SK-MEL-5 (cell line): ENCODE data around the gene DACH2. TPM values are rescaled to one million over a fixed set of nuclear protein-coding genes. Genes with fewer than 3 reads are reported as not detected.
A peak's percentile ranks its signal among the peaks of the same experiment; 100 is the strongest.

Experiments
- DNase-seq: peaks from one replicate; pipeline ENCODE4 v3.0.0-alpha.2; 2016; ENCODE audit warnings: low read depth, low spot score
- in situ Hi-C: cut with HindIII; loops from 2 replicates; pipeline ENCODE4 v1.10.0; 2016; ENCODE audit warnings: low sequenced_read_pairs, high pct_unique_total_duplicates, low pct_unique_long_range_greater_than_20kb
- small RNA-seq, 2 experiments: library from RNA; depleted of rRNA; stranded (forward); fragments of <200 nt; gene quantifications; one replicate each; pipeline ENCODE3, GENCODE V24; 2014
- total RNA-seq: library from RNA; depleted of rRNA; stranded (reverse); fragments of >200 nt; shearing (Covaris generic); gene quantifications from 2 replicates; pipeline ENCODE4 v1.2.3, GENCODE V29; 2014; rRNA removed

The DACH2 gene
- total RNA-seq, 1 experiment from 2014 or later = not detected

- DNase-seq = no peak
- in situ Hi-C loops = no loop called here
Observed at GRCh38 chrX:86507331-86507730, 359.1 kb downstream of the DACH2 start.

- in situ Hi-C loops = no loop called here
Observed at GRCh38 chrX:86579777-86580176, 431.5 kb downstream of the DACH2 start.

GRCh38 chrX:86604607-86605006 is 456.4 kb downstream of the DACH2 start:
- in situ Hi-C loops = no loop called here
- DNase-seq = no peak

More at GRCh38 chrX:86579777-86580176, 431.5 kb downstream of the DACH2 start:
- no peak for DNase-seq

GRCh38 chrX:86696951-86697350 is 548.7 kb downstream of the DACH2 start:
- in situ Hi-C loops = no loop called here
- DNase-seq = no peak

- DNase-seq = no peak
- in situ Hi-C loops = no loop called here
Observed at GRCh38 chrX:86711531-86712180, 563.4 kb downstream of the DACH2 start.

- no peak for DNase-seq
- in situ Hi-C loops = no loop called here
Observed at GRCh38 chrX:86714441-86714840, 566.2 kb downstream of the DACH2 start.

- DNase-seq = no peak
- in situ Hi-C loops = no loop called here
Observed at GRCh38 chrX:86724277-86724676, 576.0 kb downstream of the DACH2 start.

- no peak for DNase-seq
- in situ Hi-C loops = no loop called here
Observed at GRCh38 chrX:86747091-86747490, 598.8 kb downstream of the DACH2 start.

- in situ Hi-C loops = no loop called here
- no peak for DNase-seq
Observed at GRCh38 chrX:86805241-86805640, 657.0 kb downstream of the DACH2 start.

- DNase-seq = peak; percentile 54
- in situ Hi-C loops = no loop called here
Observed at GRCh38 chrX:86806786-86807185, 658.5 kb downstream of the DACH2 start.

GRCh38 chrX:86809651-86810050 is 661.4 kb downstream of the DACH2 start:
- in situ Hi-C loops = no loop called here
- no peak for DNase-seq

- in situ Hi-C loops = no loop called here
- DNase-seq = no peak
Observed at GRCh38 chrX:86829786-86830185, 681.5 kb downstream of the DACH2 start.

- in situ Hi-C loops = no loop called here
Observed at GRCh38 chrX:86830685-86831084, 682.4 kb downstream of the DACH2 start.

GRCh38 chrX:86845101-86845500 is 696.9 kb downstream of the DACH2 start:
- in situ Hi-C loops = no loop called here
- no peak for DNase-seq

More at GRCh38 chrX:86830685-86831084, 682.4 kb downstream of the DACH2 start:
- DNase-seq = no peak

Small RNA genes within 50 kb of the gene (small RNA-seq; reads per million reads assigned to genes)
- gene FCF1P9 (0 reads per million in 2 experiments), gene RF00026 (0 reads per million in 2 experiments)

Other genes with a start within 250 kb of the DACH2 start
- gene CHM, start 100.9 kb upstream of the DACH2 start, total RNA-seq = 29.4 and 30.4 TPM in 2 replicates